ENCODE data around the gene AGPAT3.
"Not testable (repeated sequence)": the region's sequence is repeated elsewhere in the genome, so short reads cannot be mapped to it uniquely, and the experiment has no call there.

Gene AGPAT3

DNA sequence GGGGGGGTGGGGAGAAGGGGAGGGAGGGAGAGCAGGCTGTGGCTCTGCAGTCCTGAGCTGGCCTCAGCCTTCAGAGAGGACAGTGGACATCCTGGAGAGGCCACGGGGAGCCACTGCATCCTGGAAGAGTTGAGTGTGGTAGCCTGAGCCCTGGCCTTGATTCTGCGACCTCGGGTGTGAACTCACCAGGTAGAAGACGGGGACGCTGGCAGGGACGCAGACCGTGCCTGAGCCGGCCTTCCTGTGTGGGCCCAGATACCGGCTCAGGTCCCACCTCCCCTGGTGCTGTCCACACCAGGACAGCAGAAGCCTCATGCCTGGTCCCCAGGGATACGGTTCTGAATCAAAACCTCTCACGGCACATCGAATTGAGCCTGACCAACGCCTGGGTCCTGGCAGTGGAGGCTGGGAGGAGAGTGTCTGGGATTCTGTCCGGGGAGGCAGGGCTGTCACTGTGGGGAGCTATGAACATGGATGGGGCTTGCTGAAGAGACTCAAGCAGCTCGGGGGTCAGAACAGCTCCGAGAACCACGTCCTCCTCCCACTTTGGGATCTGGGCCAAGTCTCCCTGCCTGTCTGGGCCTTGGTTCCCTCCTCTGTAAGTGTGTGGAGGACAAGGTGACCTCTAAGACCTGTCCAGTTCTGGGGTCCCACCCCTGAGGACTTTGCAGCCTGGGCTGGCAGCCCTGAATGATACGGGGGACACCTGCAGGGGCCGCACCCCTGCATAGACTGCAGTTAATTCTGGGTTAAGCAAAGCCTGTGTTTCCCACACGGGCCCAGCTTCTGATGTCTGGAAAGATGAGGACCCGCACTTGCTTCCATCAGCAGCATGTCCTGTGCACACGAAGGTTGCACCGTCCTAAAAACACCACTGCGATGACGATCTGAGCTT, 45.3 kb upstream of the AGPAT3 start:
- Mint-ChIP-seq H3K36me3 (ENCODE audit: low read depth) (peaks cover 27% of the 10 kb centered on the region), H3K4me3 (no peak overlapping the region), H3K4me1 (peaks cover 12% of the 10 kb centered on the region), H3K27me3 (ENCODE audit: low read depth, poor library complexity) (peaks cover 10% of the 10 kb centered on the region), H3K9me3 (peaks cover 42% of the 10 kb centered on the region), H3K27ac (no peak overlapping the region)
- TF ChIP-seq, protein P1, sequence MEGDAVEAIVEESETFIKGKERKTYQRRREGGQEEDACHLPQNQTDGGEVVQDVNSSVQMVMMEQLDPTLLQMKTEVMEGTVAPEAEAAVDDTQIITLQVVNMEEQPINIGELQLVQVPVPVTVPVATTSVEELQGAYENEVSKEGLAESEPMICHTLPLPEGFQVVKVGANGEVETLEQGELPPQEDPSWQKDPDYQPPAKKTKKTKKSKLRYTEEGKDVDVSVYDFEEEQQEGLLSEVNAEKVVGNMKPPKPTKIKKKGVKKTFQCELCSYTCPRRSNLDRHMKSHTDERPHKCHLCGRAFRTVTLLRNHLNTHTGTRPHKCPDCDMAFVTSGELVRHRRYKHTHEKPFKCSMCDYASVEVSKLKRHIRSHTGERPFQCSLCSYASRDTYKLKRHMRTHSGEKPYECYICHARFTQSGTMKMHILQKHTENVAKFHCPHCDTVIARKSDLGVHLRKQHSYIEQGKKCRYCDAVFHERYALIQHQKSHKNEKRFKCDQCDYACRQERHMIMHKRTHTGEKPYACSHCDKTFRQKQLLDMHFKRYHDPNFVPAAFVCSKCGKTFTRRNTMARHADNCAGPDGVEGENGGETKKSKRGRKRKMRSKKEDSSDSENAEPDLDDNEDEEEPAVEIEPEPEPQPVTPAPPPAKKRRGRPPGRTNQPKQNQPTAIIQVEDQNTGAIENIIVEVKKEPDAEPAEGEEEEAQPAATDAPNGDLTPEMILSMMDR (IDR thresholded peaks at IDR 0.05): no peak
- no peak for DNase-seq

DNA sequence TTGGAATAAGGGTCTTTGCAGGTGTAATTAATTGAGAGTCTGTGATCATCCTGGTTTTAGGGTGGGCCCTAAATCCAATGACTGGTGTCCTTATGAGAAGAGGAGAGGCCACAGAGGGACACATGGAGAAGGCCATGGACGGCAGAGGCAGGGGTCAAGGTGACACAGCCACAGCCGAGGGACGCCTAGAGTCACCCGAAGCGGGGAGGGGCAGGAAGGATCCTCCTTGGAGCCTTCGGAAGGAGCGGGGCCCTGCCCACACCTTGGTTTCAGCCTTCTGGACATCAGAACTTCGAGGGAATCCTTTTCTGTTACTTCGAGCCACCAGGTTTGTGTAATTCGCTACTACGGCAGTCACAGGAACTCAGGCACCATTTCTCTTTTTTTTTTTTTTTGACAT, 44.6 kb upstream of the AGPAT3 start:
- no peak for DNase-seq
- Mint-ChIP-seq H3K27ac (peak overlapping the region; percentile 29), H3K36me3 (ENCODE audit: low read depth) (peaks cover 27% of the 10 kb centered on the region), H3K4me1 (peaks cover 11% of the 10 kb centered on the region), H3K4me3 (no peak overlapping the region), H3K9me3 (peaks cover 42% of the 10 kb centered on the region), H3K27me3 (ENCODE audit: low read depth, poor library complexity) (peaks cover 7% of the 10 kb centered on the region)
- TF ChIP-seq, protein P1 (IDR thresholded peaks at IDR 0.05): no peak

DNA sequence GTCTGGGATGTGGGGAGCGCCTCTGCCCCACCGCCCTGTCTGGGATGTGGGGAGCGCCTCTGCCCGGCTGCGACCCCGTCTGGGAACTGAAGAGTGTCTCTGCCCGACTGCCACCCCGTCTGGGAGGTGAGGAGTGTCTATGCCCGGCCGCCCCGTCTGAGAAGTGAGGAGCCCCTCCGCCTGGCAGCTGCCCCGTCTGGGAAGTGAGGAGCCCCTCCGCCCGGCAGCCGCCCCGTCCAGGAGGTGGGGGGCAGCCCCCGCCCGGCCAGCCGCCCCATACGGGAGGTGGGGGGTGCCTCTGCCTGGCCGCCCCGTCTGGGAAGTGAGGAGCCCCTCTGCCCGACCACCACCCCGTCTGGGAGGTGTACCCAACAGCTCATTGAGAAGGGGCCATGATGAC, 42.9 kb upstream of the AGPAT3 start:
- H3K27me3 Mint-ChIP-seq (ENCODE audit: low read depth, poor library complexity); H3K4me3 Mint-ChIP-seq; DNase-seq; H3K27ac Mint-ChIP-seq: not testable (repeated sequence)
- H3K36me3 Mint-ChIP-seq (ENCODE audit: low read depth): peaks cover 27% of the 10 kb centered on the region
- H3K4me1 Mint-ChIP-seq: peaks cover 19% of the 10 kb centered on the region
- H3K9me3 Mint-ChIP-seq: peaks cover 42% of the 10 kb centered on the region

DNA sequence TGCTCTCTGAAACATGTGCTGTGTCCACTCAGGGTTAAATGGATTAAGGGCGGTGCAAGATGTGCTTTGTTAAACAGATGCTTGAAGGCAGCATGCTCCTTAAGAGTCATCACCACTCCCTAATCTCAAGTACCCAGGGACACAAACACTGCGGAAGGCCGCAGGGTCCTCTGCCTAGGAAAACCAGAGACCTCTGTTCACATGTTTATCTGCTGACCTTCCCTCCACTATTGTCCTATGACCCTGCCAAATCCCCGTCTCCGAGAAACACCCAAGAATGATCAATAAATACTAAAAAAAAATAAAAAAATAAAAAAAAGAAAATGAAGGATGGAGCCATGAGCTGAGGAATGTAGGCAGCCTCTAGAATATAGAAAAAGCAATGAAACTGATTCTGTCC, 42.3 kb upstream of the AGPAT3 start:
- peaks cover 20% of the 10 kb centered on the region for H3K4me1 Mint-ChIP-seq
- not testable (repeated sequence) for DNase-seq; H3K4me3 Mint-ChIP-seq; H3K27ac Mint-ChIP-seq; H3K27me3 Mint-ChIP-seq (ENCODE audit: low read depth, poor library complexity)
- H3K9me3 Mint-ChIP-seq: peaks cover 42% of the 10 kb centered on the region
- peaks cover 27% of the 10 kb centered on the region for H3K36me3 Mint-ChIP-seq (ENCODE audit: low read depth)

DNA sequence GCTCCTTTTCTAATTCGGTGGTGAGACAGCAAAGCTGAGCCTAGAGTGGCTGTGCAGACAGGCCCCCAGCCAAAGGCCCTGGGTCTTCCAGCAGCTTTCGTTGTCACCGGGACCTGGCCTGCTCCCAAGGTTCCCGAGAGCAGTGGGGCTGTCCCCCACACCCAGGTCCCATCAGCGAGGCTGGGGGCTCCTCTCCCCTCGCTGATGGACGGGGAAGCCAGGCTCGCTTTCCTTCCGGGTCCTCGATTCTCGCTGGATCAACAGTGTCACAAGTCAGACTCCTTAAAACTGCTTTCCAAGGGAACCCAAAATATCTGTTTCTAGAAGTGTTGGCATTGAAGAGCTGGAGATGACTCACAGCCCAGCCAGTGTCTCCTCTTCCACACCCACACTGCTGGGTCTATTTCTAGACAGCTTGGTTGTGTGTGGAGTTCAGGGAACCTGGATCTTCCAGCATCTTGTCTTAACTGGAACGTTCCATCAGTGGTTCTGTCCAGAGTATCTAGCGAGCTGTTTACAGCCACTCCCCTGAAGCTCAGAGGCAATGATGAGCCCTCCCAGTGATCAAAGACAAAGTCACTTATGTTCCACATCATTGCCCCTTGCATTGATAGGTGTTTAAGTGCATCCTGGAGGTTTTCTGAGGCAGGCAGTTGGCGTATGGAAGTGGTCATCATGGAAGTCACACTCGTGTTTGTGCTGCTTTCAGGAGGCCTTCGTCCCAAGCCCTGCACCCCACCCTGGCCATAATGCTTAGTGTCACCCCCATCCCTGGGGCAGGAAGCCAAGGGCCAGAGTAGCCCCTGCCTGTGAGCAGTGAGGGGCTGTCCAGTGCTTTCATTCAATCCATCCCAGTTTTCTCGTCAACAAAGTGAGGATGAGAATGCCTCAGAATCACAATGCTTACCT, 40.4 kb upstream of the AGPAT3 start:
- peaks cover 35% of the 10 kb centered on the region for H3K9me3 Mint-ChIP-seq
- no peak overlapping the region for H3K4me3 Mint-ChIP-seq
- no peak for DNase-seq
- TF ChIP-seq, protein P1 (IDR thresholded peaks at IDR 0.05): no peak
- no peaks in the 10 kb centered on the region for H3K27me3 Mint-ChIP-seq (ENCODE audit: low read depth, poor library complexity)
- H3K4me1 Mint-ChIP-seq: peaks cover 20% of the 10 kb centered on the region
- H3K27ac Mint-ChIP-seq: no peak overlapping the region
- H3K36me3 Mint-ChIP-seq (ENCODE audit: low read depth): peaks cover 16% of the 10 kb centered on the region

DNA sequence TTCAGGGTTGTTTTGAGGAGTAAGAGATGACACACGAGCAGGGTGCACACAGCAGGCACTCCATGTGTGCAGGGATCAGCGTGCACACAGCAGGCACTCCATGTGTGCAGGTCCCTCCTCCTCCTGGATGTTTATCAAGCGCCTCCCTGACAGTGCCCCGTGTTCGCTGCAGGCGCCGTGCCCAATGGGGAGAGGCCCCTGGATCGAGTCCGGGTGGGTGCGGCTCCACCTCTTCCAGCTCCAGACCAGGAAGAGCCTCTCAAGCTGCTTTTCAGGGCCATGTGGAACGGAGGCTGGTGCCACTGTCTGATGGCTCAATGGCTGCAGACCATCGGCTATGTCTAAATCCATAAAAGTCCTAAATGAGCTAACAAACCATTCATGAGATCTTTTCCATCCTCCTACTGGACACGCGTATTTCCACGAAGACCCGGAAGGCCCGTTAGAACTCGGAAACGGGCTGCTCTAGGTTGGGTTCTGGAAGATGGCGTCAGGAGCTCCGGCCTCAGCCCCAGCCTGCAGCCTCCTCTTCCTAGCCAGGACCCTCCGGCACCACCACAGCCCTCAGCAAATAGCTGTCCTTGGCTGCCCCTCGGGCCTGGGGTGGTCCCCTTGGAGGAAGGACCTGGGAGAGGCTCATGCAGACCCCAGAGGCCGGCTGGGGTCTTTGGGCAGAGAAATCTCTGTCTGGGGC, 39.6 kb upstream of the AGPAT3 start:
- Mint-ChIP-seq H3K36me3 (ENCODE audit: low read depth) (peaks cover 8% of the 10 kb centered on the region), H3K4me3 (no peak overlapping the region), H3K4me1 (peaks cover 20% of the 10 kb centered on the region), H3K27ac (no peak overlapping the region), H3K9me3 (peaks cover 28% of the 10 kb centered on the region), H3K27me3 (ENCODE audit: low read depth, poor library complexity) (peaks cover 6% of the 10 kb centered on the region)
- TF ChIP-seq, protein P1 (IDR thresholded peaks at IDR 0.05): no peak
- DNase-seq: no peak
